ENCODE results near the gene PON3.

PON3 gene

GRCh38 chr7:95342642-95343307 lies 53.4 kb downstream of the PON3 start:
- H3K27me3 ChIP-seq (ENCODE audit: control insufficient read depth in 3 of 3, insufficient read depth in 3 of 3, low read depth in 1 of 3, low read length in 3 of 3) = no peaks in the 10 kb centered on the region
- H3K9me3 ChIP-seq (replicated peaks in 1 of 2; ENCODE audit: control insufficient read depth in 2 of 2, insufficient read depth in 1 of 2, low read depth in 1 of 2, low read length in 2 of 2) = peaks cover 0 to 4% of the 10 kb centered on the region in 2 donors
- no peak overlapping the region for H2AK5ac ChIP-seq (ENCODE audit: low read depth, low read length)
- H2BK120ac ChIP-seq (ENCODE audit: low read depth, low read length) = no peak overlapping the region
- peak overlapping the region; percentile 5 for H2AFZ ChIP-seq (ENCODE audit: low read length)
- WGBS, 2 donors (ENCODE audit: extremely low coverage in 2 of 2, insufficient read length in 2 of 2, insufficient replicate concordance in 1 of 2) = no CpG with 5 or more reads among the region's 4 CpGs
- no peak overlapping the region for H3K4me2 ChIP-seq (ENCODE audit: insufficient read depth, low read length, poor library complexity, severe bottlenecking)
- no peak overlapping the region for H4K91ac ChIP-seq (ENCODE audit: low read depth, low read length, poor library complexity)
- H3K79me1 ChIP-seq (ENCODE audit: low read depth, low read length) = no peaks in the 10 kb centered on the region
- H3K4me1 ChIP-seq (ENCODE audit: control insufficient read depth in 2 of 2, insufficient read depth in 1 of 2, low read depth in 1 of 2, low read length in 2 of 2) = no peaks in the 10 kb centered on the region
- no peak overlapping the region for H2BK15ac ChIP-seq (ENCODE audit: low read length)
- no peak overlapping the region for H4K8ac ChIP-seq (ENCODE audit: low read depth, low read length)
- no peaks in the 10 kb centered on the region for H3K36me3 ChIP-seq (replicated peaks in 1 of 2; ENCODE audit: control insufficient read depth in 2 of 2, insufficient read depth in 2 of 2, low read length in 2 of 2)
- no peak overlapping the region for H3K4me3 ChIP-seq (ENCODE audit: low read length in 2 of 2)
- H2BK12ac ChIP-seq (ENCODE audit: low read length) = no peak overlapping the region
- no peak overlapping the region for H3K18ac ChIP-seq (ENCODE audit: low read length)
- H3K27ac ChIP-seq (replicated peaks; ENCODE audit: low read length) = no peak overlapping the region
- DNase-seq (ENCODE audit: low spot score) = no peak
- H3K4ac ChIP-seq (ENCODE audit: low read length) = no peak overlapping the region
- H2BK5ac ChIP-seq (ENCODE audit: low read length) = no peak overlapping the region
- no peak overlapping the region for H3K9ac ChIP-seq (ENCODE audit: low read depth, low read length, poor library complexity)
- no peak overlapping the region for H3K23ac ChIP-seq (ENCODE audit: low read depth, low read length, poor library complexity)
- no peak overlapping the region for H3K14ac ChIP-seq (ENCODE audit: low read length)

GRCh38 chr7:95342029-95342428 lies 54.1 kb downstream of the PON3 start:
- Histone ChIP-seq H3K4me1 (ENCODE audit: control insufficient read depth in 2 of 2, insufficient read depth in 1 of 2, low read depth in 1 of 2, low read length in 2 of 2) (no peaks in the 10 kb centered on the region), H3K36me3 (replicated peaks in 1 of 2; ENCODE audit: control insufficient read depth in 2 of 2, insufficient read depth in 2 of 2, low read length in 2 of 2) (no peaks in the 10 kb centered on the region)

GRCh38 chr7:95340491-95340890 lies 55.7 kb downstream of the PON3 start:
- Histone ChIP-seq H3K18ac (ENCODE audit: low read length) (no peak overlapping the region), H2BK120ac (ENCODE audit: low read depth, low read length) (no peak overlapping the region), H2BK5ac (ENCODE audit: low read length) (no peak overlapping the region), H2BK15ac (ENCODE audit: low read length) (no peak overlapping the region), H3K9ac (ENCODE audit: low read depth, low read length, poor library complexity) (no peak overlapping the region), H3K4ac (ENCODE audit: low read length) (no peak overlapping the region), H3K4me3 (ENCODE audit: low read length in 2 of 2) (no peak overlapping the region), H3K79me1 (ENCODE audit: low read depth, low read length) (no peaks in the 10 kb centered on the region), H3K27me3 (ENCODE audit: control insufficient read depth in 3 of 3, insufficient read depth in 3 of 3, low read depth in 1 of 3, low read length in 3 of 3) (no peaks in the 10 kb centered on the region), H4K91ac (ENCODE audit: low read depth, low read length, poor library complexity) (no peak overlapping the region), H3K4me2 (ENCODE audit: insufficient read depth, low read length, poor library complexity, severe bottlenecking) (no peak overlapping the region), H3K23ac (ENCODE audit: low read depth, low read length, poor library complexity) (no peak overlapping the region), H4K8ac (ENCODE audit: low read depth, low read length) (no peak overlapping the region), H3K14ac (ENCODE audit: low read length) (no peak overlapping the region), H3K9me3 (replicated peaks in 1 of 2; ENCODE audit: control insufficient read depth in 2 of 2, insufficient read depth in 1 of 2, low read depth in 1 of 2, low read length in 2 of 2) (no peaks in the 10 kb centered on the region), H2BK12ac (ENCODE audit: low read length) (no peak overlapping the region), H2AFZ (ENCODE audit: low read length) (no peak overlapping the region), H3K27ac (replicated peaks; ENCODE audit: low read length) (no peak overlapping the region), H3K4me1 (ENCODE audit: control insufficient read depth in 2 of 2, insufficient read depth in 1 of 2, low read depth in 1 of 2, low read length in 2 of 2) (no peaks in the 10 kb centered on the region), H3K36me3 (replicated peaks in 1 of 2; ENCODE audit: control insufficient read depth in 2 of 2, insufficient read depth in 2 of 2, low read length in 2 of 2) (no peaks in the 10 kb centered on the region), H2AK5ac (ENCODE audit: low read depth, low read length) (no peak overlapping the region)
- no CpG with 5 or more reads among the region's 2 CpGs for WGBS, 2 donors (ENCODE audit: extremely low coverage in 2 of 2, insufficient read length in 2 of 2, insufficient replicate concordance in 1 of 2)
- no peak for DNase-seq (ENCODE audit: low spot score)

More at GRCh38 chr7:95342029-95342428, 54.1 kb downstream of the PON3 start:
- H3K18ac ChIP-seq (ENCODE audit: low read length) = no peak overlapping the region
- no peak overlapping the region for H2AK5ac ChIP-seq (ENCODE audit: low read depth, low read length)
- no peak overlapping the region for H4K8ac ChIP-seq (ENCODE audit: low read depth, low read length)
- H3K9ac ChIP-seq (ENCODE audit: low read depth, low read length, poor library complexity) = no peak overlapping the region
- no peak overlapping the region for H3K23ac ChIP-seq (ENCODE audit: low read depth, low read length, poor library complexity)
- H3K79me1 ChIP-seq (ENCODE audit: low read depth, low read length) = no peaks in the 10 kb centered on the region
- no peak overlapping the region for H3K4ac ChIP-seq (ENCODE audit: low read length)
- H2BK120ac ChIP-seq (ENCODE audit: low read depth, low read length) = no peak overlapping the region
- H3K27ac ChIP-seq (replicated peaks; ENCODE audit: low read length) = no peak overlapping the region
- H3K14ac ChIP-seq (ENCODE audit: low read length) = no peak overlapping the region
- no peak overlapping the region for H4K91ac ChIP-seq (ENCODE audit: low read depth, low read length, poor library complexity)
- H3K9me3 ChIP-seq (replicated peaks in 1 of 2; ENCODE audit: control insufficient read depth in 2 of 2, insufficient read depth in 1 of 2, low read depth in 1 of 2, low read length in 2 of 2) = peaks cover 0 to 4% of the 10 kb centered on the region in 2 donors
- no peak overlapping the region for H2BK5ac ChIP-seq (ENCODE audit: low read length)
- no peaks in the 10 kb centered on the region for H3K27me3 ChIP-seq (ENCODE audit: control insufficient read depth in 3 of 3, insufficient read depth in 3 of 3, low read depth in 1 of 3, low read length in 3 of 3)
- no peak overlapping the region for H2AFZ ChIP-seq (ENCODE audit: low read length)
- WGBS, 2 donors (ENCODE audit: extremely low coverage in 2 of 2, insufficient read length in 2 of 2, insufficient replicate concordance in 1 of 2) = no CpG with 5 or more reads among the region's 3 CpGs
- H2BK15ac ChIP-seq (ENCODE audit: low read length) = no peak overlapping the region
- no peak overlapping the region for H2BK12ac ChIP-seq (ENCODE audit: low read length)
- H3K4me3 ChIP-seq (ENCODE audit: low read length in 2 of 2) = no peak overlapping the region
- no peak for DNase-seq (ENCODE audit: low spot score)
- H3K4me2 ChIP-seq (ENCODE audit: insufficient read depth, low read length, poor library complexity, severe bottlenecking) = no peak overlapping the region

- no peak overlapping the region for H3K9ac ChIP-seq (ENCODE audit: low read depth, low read length, poor library complexity)
- H2BK15ac ChIP-seq (ENCODE audit: low read length) = no peak overlapping the region
- H2BK120ac ChIP-seq (ENCODE audit: low read depth, low read length) = no peak overlapping the region
- no peaks in the 10 kb centered on the region for H3K36me3 ChIP-seq (replicated peaks in 1 of 2; ENCODE audit: control insufficient read depth in 2 of 2, insufficient read depth in 2 of 2, low read length in 2 of 2)
- no peak overlapping the region for H3K18ac ChIP-seq (ENCODE audit: low read length)
- H3K4me3 ChIP-seq (ENCODE audit: low read length in 2 of 2) = no peak overlapping the region
- no peak overlapping the region for H3K14ac ChIP-seq (ENCODE audit: low read length)
- no peaks in the 10 kb centered on the region for H3K9me3 ChIP-seq (replicated peaks in 1 of 2; ENCODE audit: control insufficient read depth in 2 of 2, insufficient read depth in 1 of 2, low read depth in 1 of 2, low read length in 2 of 2)
- H2BK5ac ChIP-seq (ENCODE audit: low read length) = no peak overlapping the region
- no peak overlapping the region for H4K8ac ChIP-seq (ENCODE audit: low read depth, low read length)
- no peak overlapping the region for H2BK12ac ChIP-seq (ENCODE audit: low read length)
- H3K27ac ChIP-seq (replicated peaks; ENCODE audit: low read length) = no peak overlapping the region
- DNase-seq (ENCODE audit: low spot score) = no peak
- no peaks in the 10 kb centered on the region for H3K79me1 ChIP-seq (ENCODE audit: low read depth, low read length)
- H2AK5ac ChIP-seq (ENCODE audit: low read depth, low read length) = no peak overlapping the region
- no peak overlapping the region for H2AFZ ChIP-seq (ENCODE audit: low read length)
- no peak overlapping the region for H3K4me2 ChIP-seq (ENCODE audit: insufficient read depth, low read length, poor library complexity, severe bottlenecking)
- no peaks in the 10 kb centered on the region for H3K27me3 ChIP-seq (ENCODE audit: control insufficient read depth in 3 of 3, insufficient read depth in 3 of 3, low read depth in 1 of 3, low read length in 3 of 3)
- H3K4me1 ChIP-seq (ENCODE audit: control insufficient read depth in 2 of 2, insufficient read depth in 1 of 2, low read depth in 1 of 2, low read length in 2 of 2) = no peaks in the 10 kb centered on the region
- WGBS, 2 donors (ENCODE audit: extremely low coverage in 2 of 2, insufficient read length in 2 of 2, insufficient replicate concordance in 1 of 2) = no CpG with 5 or more reads among the region's 3 CpGs
- H4K91ac ChIP-seq (ENCODE audit: low read depth, low read length, poor library complexity) = no peak overlapping the region
- H3K23ac ChIP-seq (ENCODE audit: low read depth, low read length, poor library complexity) = no peak overlapping the region
- no peak overlapping the region for H3K4ac ChIP-seq (ENCODE audit: low read length)
Observed at GRCh38 chr7:95338832-95339231, 57.3 kb downstream of the PON3 start.

Data from neuronal stem cell (in vitro differentiated cells).